MCF 10A (cell line): ENCODE measurements around the gene PLD3. TPM values are rescaled to one million over a fixed set of nuclear protein-coding genes. Genes with fewer than 3 reads are reported as not detected.
A peak's percentile ranks its signal among the peaks of the same experiment; 100 is the strongest.

Experiments
- BruUV-seq: library from RNA; stranded (reverse); fragments of 400-500 nt; replicated peaks from 2 replicates; lab custom pipeline; 2021; lab: Mats Ljungman, UMichigan
- CTCF ChIA-PET: fragments of 300-600 bp; sonication (Branson Sonifier 250); formaldehyde crosslinking; extraction: SDS; loops from one replicate; lab custom pipeline; 2021; ENCODE audit warnings: antibody characterized with exemption, inconsistent platforms; lab: Yijun Ruan, JAX
- POLR2A ChIA-PET: fragments of 300-600, 350-650 bp; sonication (Branson Sonifier 250); formaldehyde crosslinking; extraction: SDS; loops from one replicate; lab custom pipeline; 2020; ENCODE audit warnings: antibody characterized with exemption, inconsistent platforms; lab: Yijun Ruan, JAX
- DNase-seq: peaks from one replicate; pipeline ENCODE4 v3.0.0-alpha.2; 2018; ENCODE audit not compliant: unreplicated experiment
- H3K27ac Mint-ChIP-seq: one replicate; pipeline ENCODE4 v1.8.0; 2022; ENCODE audit warnings: mild to moderate bottlenecking, low read depth, mixed read lengths; ENCODE audit not compliant: unreplicated experiment
- H3K27me3 Mint-ChIP-seq: one replicate; pipeline ENCODE4 v1.8.0; 2022; ENCODE audit warnings: mixed read lengths; ENCODE audit not compliant: insufficient read depth, unreplicated experiment
- H3K36me3 Mint-ChIP-seq: one replicate; pipeline ENCODE4 v1.8.0; 2022; ENCODE audit warnings: mild to moderate bottlenecking, moderate library complexity, mixed read lengths; ENCODE audit not compliant: insufficient read depth, unreplicated experiment
- H3K4me1 Mint-ChIP-seq: one replicate; pipeline ENCODE4 v1.8.0; 2022; ENCODE audit warnings: mixed read lengths; ENCODE audit not compliant: insufficient read depth, unreplicated experiment
- H3K4me3 Mint-ChIP-seq: one replicate; pipeline ENCODE4 v1.8.0; 2022; ENCODE audit warnings: mild to moderate bottlenecking, moderate library complexity, mixed read lengths; ENCODE audit not compliant: unreplicated experiment
- H3K9me3 Mint-ChIP-seq: one replicate; pipeline ENCODE4 v1.8.0; 2022; ENCODE audit warnings: mixed read lengths; ENCODE audit not compliant: unreplicated experiment
- intact Hi-C: fragments of 100-400 bp; cut with micrococcal nuclease; formaldehyde crosslinking; loops from 2 replicates; pipeline ENCODE4 v1.14.1; 2022
- total RNA-seq: library from RNA; stranded (reverse); gene quantifications from 2 replicates; pipeline ENCODE4 v1.2.3, GENCODE V29; 2022
- TF ChIP-seq, protein P1 (sequence below): fragments of 200-600 bp; IDR thresholded peaks from one replicate; pipeline ENCODE4 v1.8.0; 2022; ENCODE audit warnings: antibody characterized with exemption, mild to moderate bottlenecking; ENCODE audit not compliant: unreplicated experiment

The PLD3 gene
- total RNA-seq, 1 experiment from 2014 or later = 98.9 TPM

DNA sequence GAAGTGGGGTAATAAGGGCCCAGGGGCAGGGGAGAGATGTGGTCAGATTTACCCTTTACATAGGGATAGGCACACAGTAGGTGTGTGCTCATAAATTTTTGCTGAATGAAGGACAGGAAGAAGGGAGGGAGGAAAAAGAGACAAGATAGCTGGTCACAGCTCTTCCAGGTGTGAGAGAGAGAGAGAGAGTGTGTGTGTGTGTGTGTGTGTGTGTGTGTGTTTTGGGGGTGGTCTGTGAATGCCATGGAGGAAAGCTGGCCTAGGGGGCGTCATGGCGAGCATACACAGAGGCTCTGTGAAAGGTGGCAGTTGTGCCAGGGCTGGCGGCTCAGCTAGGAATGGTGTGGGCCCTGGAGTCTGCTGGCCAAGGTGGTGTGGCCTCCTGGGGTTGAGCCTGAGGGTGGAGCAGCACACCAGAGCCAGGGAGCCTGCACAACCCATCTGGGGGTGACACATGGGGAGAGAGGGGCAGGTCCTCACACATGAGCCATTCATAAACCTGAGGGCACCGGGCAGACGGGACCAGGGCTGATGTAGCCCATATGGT is 70.6 kb downstream of the PLD3 start:
- ChIA-PET CTCF (interaction anchor here (0.6 to 2.6 kb wide), 5 partner anchors 10 to 121 kb away, joined by 3 to 9 read pairs (median 3); no protein-coding TSS in a partner anchor), POLR2A (interaction anchor here (1.5 kb wide), 1 partner anchor 16 kb away, joined by 5 read pairs; no protein-coding TSS in a partner anchor)
- Mint-ChIP-seq H3K36me3 (peaks cover 16% of the 10 kb centered on the region), H3K9me3 (no peaks in the 10 kb centered on the region), H3K4me3 (no peak overlapping the region), H3K27ac (peak overlapping the region; percentile 29), H3K27me3 (no peaks in the 10 kb centered on the region), H3K4me1 (peaks cover 12% of the 10 kb centered on the region)
- no peak for DNase-seq
- TF ChIP-seq, protein P1, sequence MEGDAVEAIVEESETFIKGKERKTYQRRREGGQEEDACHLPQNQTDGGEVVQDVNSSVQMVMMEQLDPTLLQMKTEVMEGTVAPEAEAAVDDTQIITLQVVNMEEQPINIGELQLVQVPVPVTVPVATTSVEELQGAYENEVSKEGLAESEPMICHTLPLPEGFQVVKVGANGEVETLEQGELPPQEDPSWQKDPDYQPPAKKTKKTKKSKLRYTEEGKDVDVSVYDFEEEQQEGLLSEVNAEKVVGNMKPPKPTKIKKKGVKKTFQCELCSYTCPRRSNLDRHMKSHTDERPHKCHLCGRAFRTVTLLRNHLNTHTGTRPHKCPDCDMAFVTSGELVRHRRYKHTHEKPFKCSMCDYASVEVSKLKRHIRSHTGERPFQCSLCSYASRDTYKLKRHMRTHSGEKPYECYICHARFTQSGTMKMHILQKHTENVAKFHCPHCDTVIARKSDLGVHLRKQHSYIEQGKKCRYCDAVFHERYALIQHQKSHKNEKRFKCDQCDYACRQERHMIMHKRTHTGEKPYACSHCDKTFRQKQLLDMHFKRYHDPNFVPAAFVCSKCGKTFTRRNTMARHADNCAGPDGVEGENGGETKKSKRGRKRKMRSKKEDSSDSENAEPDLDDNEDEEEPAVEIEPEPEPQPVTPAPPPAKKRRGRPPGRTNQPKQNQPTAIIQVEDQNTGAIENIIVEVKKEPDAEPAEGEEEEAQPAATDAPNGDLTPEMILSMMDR = no peak
- intact Hi-C loops = no loop called here
- BruUV-seq = no TSS peak

DNA sequence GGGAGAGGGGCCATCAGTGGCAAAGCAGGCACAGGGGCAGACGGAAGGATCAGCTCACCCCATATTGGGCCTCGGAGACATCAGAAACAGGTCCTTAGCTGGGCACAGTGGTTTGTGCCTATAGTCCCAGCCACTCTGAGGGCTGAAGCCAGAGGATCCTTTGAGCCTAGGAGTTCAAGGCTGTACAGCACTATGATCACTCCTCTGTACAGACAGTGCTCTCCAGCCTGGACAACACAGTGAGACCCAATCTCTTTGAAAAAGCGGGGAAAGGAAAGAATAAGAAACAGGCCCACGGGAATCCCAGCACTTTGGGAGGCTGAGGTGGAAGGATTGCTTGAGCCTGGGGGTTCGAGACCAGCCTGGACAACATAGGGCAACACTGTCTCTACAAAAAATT is 71.3 kb downstream of the PLD3 start:
- peak overlapping the region; percentile 30 for H3K4me3 Mint-ChIP-seq
- POLR2A ChIA-PET = interaction anchor here (1.1 to 5.5 kb wide), 7 partner anchors 14 to 184 kb away, joined by 3 to 125 read pairs (median 20); partner anchors contain the start of genes BLVRB and SERTAD3

DNA sequence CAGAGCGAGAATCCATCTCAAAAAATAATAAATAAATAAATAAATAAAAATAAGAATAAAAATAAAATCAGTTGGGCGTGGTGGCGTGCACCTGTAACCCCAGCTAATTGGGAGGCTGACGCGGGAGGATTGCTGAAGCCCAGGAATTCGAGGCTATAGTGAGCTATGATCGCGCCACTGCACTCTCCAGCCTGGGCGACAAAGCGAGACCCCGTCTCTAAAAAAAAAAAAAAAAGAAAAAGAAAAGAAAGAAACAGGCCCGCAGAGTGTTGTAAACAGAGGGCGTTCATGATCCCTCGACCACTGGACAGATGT is 71.9 kb downstream of the PLD3 start:
- Mint-ChIP-seq H3K4me1 (peaks cover 6% of the 10 kb centered on the region), H3K27ac (peak overlapping the region; percentile 96)

More for the DNA sequence above, 71.3 kb downstream of the PLD3 start:
- intact Hi-C loops = loop anchor here (1.0 to 2.0 kb wide), 4 partner anchors 24 to 114 kb away; no protein-coding TSS in a partner anchor
- no peak overlapping the region for H3K27ac Mint-ChIP-seq
- peaks cover 10% of the 10 kb centered on the region for H3K4me1 Mint-ChIP-seq
- DNase-seq = no peak
- CTCF ChIA-PET = interaction anchor here (0.7 to 3.2 kb wide), 16 partner anchors 8 to 214 kb away, joined by 3 to 18 read pairs (median 7); partner anchors contain the start of genes BLVRB, LTBP4 and SERTAD3
- no TSS peak for BruUV-seq
- H3K9me3 Mint-ChIP-seq = no peaks in the 10 kb centered on the region
- H3K27me3 Mint-ChIP-seq = no peaks in the 10 kb centered on the region
- TF ChIP-seq, protein P1 = no peak
- peaks cover 16% of the 10 kb centered on the region for H3K36me3 Mint-ChIP-seq

More for the DNA sequence above, 71.9 kb downstream of the PLD3 start:
- peaks cover 16% of the 10 kb centered on the region for H3K36me3 Mint-ChIP-seq
- intact Hi-C loops = loop anchor here (1.0 to 2.0 kb wide), 4 partner anchors 23 to 115 kb away; no protein-coding TSS in a partner anchor
- no peak for DNase-seq
- TF ChIP-seq, protein P1 = no peak
- H3K9me3 Mint-ChIP-seq = no peaks in the 10 kb centered on the region
- H3K4me3 Mint-ChIP-seq = peak overlapping the region; percentile 86
- BruUV-seq = no TSS peak
- POLR2A ChIA-PET = interaction anchor here (0.6 to 5.5 kb wide), 16 partner anchors 8 to 330 kb away, joined by 3 to 125 read pairs (median 6); partner anchors contain the start of genes ACTMAP, BLVRB, C19orf47 and PLD3
- no peaks in the 10 kb centered on the region for H3K27me3 Mint-ChIP-seq
- CTCF ChIA-PET = interaction anchor here (0.6 to 3.2 kb wide), 26 partner anchors 9 to 319 kb away, joined by 3 to 18 read pairs (median 4); partner anchors contain the start of genes BLVRB, LTBP4, SERTAD3 and SPTBN4
